ENCODE data around the gene HEY2.

DNA sequence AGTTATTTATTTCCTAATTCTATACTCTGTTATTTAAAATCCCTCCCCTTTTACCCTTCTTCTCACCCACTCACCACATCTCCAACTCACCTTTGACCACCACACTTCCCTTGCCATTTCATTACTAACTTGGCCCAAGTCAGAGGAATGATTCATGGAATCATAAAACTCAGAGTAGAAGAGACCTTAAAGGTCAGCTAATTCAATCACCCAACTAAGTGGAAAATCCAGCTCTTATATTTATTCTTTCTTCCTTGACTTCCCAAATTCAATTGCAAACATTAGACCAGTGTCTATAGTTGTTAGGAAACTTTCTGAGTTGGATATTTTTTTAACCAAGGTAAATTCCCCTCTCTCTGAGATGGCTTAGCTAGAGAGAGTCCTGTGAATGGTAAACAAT is 26.5 kb upstream of the HEY2 start:
- TF ChIP-seq GATA3 (IDR thresholded peaks at IDR 0.05; ENCODE audit: low read depth, low read length) (no peak), GATA2 (IDR thresholded peaks at IDR 0.05; ENCODE audit: low read depth, low read length) (no peak)

Data from SH-SY5Y (cell line).